Activated naive CD4-positive, alpha-beta T cell (primary cell): ENCODE measurements around the gene SORCS3.

Experiments used
- DNase-seq, 4 experiments: peaks; one replicate each; lab custom pipeline; 2025; lab: John Stamatoyannopoulos, UW

The SORCS3 gene

DNA sequence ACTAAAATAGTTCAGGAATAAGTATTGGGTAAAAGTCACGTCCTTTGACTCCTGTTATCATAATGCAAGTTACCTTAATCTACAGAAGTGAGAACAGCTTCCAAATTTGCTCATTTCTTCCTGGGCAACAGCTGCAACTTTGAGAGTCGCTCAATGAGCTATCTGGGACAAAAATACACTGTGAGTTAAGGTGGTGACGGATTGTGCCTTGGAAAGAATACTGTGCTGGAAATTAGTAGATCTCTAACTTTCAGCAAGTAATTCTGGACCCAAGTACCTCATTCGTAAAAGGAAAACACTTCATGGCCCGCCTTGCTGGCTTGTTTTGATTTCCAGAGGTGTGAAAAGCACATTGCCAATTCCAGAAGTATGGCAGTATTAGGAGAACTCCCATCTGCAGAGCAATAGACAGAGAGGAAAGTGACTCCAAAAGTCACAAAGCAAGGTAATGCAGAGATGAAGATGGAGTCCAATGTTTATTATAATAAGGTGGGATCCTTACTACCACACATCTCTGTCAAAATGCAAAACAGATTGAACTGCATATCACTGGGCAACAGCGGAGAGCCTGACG, 626.0 kb downstream of the SORCS3 start:
- DNase-seq: no peak

DNA sequence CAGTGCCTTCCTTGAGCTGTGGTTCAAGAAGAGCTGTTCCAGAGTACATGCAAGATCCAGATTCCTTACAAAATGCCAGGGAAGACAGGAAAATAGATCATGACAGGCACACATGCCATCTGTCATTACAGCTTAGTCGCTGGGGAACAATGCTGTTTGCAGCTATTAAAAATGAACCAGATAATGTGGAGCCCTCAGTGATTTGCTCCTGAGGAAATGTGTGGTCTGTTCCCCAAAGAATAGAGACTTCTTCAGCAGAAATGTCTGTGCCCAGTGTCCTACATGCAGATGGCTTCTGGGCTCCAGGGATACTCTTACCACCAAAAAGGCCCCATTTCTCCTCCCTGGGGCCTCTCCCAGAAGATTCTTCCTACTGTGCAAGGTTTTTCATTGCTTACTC, 627.9 kb downstream of the SORCS3 start:
- DNase-seq: no peak

DNA sequence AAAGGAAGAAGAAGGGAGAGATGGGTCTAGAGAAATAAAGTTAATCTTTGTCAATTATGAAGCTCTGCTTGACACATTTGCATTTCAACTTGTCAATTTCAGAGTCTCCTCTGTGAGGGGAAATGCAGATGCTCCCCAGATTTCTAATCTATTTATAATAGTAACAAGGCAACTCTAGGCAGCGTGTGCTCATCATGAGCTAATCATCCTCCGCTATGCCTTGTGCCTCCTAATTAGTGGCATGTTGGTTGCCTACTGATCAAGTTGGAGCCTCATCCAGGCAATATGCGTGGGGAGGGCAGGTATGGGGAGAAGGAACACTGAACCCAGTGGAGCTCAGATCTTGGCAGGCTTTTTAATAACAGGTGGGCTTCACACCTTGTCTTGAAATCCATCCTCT, 628.6 kb downstream of the SORCS3 start:
- DNase-seq: no peak

DNA sequence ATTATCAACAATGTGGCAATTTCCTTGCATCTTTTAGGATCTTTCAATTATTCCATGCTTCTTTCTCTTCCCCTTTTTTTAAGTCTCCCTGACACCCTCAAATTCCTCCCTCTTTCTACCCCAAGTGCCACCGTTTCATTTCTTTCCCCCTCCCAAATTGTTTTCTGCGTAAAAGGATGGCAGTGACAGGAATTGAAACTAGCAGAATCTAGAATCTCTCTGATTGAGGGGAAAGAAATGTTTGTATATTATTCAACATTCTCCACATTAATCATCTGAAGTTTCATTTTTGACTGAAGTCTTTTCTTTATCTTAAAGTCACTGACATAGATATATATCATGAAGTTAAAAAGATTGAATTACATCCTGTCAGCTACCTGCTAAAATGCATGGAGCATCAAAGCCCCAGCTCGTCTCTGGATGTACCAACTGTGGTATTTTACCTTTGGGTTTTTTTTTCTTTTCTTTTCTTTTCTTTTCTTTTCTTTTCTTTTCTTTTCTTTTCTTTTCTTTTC, 633.5 kb downstream of the SORCS3 start:
- DNase-seq: no peak

DNA sequence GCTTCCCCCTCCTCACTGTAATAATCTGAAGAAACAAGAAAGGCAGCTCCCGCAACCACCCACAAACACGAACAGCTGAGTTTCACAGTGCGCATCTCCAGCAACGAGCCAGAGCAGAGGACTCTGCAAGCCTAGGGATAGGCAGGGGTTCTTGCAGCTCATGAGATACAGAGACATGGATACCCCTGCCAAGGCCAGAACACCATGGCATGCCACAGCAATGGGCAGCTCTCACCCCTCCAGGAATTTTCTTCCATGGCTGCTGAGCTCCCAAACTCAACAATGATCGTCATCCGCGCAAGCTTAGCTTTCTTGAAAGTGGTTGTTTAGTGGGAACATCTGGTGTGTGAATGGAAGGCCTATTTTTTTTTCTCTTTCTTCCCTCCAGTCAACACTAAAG, 637.3 kb downstream of the SORCS3 start:
- DNase-seq: no peak

DNA sequence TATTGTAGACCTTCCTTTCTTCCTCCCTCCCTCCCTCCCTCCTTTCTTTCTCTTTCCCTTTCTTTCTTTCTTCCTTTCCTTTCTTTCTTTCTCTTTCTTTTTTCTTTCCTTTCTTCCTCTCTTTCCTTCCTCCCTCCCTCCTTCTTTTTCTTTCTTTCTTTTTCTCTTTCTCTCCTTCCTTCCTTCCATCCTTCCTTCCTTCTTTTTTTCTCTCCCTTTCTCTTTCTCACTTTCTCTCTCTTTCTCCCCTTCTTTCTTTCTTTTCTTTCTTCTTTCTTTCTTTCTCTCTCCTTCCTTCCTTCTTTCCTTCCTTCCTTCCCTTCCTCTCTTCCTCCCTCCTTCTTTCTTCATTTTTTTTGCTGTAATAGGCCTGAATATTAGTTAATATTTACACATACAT, 638.0 kb downstream of the SORCS3 start:
- DNase-seq: no peak

DNA sequence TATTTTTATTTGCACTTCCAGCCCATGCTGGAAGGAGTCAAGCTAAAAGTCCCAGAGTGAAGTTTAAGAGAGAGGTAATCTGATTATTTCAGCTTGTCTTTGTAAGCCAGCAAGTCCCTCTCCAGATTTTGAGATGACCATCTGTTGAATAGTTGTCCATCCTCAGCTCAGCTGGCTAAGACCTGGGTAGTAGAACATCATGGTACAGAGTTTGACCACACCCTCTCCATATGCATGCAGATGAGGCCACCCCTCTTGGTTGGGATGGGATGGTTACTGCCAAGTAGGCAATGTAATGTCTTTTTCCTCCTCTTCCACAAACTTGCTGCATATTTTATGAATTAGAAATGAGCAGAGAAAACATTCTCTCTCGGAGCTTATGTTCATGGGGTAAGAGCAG, 639.8 kb downstream of the SORCS3 start:
- DNase-seq: no peak

DNA sequence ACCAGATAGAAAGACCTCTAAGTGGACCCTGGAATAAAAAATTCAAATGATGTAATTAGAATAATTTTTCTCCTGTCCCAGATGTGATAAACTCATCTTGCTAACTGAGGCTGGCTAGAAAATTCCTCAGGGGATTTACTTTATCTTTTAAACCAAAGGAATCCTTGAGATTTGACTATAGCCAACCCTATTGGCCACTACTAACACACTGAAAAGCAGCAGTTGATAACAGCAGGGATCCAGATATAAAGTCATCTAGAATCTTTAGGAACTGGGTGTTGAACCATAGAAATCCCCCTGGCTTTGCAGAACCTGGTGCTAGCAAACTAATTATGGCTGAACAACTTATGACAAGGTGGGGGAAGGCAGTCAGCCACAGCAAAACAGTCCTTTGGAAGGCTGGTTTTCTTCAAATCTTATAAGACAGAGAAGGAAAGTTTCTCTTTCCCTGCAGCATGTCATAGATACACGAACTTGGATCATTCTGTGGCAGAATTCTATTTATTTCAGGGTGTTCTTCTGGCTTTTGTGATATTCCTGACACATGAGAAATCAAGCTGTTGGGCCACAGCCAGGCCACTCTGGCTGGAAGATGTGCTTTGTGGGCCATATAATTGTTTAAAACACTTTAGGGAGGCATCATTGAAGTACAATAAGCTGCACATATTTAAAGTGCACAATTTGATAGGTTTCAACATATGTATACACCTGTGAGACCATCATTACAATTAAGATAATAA, 643.6 kb downstream of the SORCS3 start:
- no peak for DNase-seq

DNA sequence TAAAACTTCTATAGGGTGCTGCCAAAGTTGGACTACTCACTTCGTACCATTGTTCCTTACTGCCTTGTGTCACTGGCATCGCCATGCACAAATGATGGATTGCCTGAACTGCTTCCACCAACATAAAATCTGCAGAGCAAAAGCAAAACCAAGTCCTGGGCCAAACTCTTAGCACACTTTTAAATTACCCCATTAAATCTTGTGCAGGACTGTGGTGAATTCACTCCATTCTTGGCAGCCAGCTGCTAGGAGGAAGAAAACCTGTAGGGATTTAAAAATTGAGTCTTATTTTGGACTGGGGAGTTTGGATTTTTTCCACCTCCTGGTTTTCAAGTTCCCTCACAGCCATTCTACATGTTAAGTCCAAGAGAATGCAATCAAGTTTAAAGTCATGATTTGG, 646.9 kb downstream of the SORCS3 start:
- no peak for DNase-seq

DNA sequence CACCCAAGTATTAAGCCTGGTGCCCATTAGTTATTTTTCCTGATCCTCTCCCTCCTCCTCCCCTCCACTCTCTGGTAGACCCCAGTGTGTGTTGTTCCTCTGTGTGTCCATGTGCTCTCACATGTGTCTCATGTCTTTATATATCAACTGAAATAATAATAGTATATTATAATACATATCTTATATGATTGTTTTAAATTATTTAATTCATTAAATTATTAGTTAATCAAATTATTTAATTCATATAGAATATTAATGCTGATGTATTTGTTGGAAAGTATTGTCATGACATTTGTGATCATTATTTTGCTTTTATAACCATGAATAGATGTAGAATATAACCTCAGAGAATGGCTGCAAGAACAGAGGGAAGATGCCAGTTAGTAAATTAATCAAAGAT, 647.5 kb downstream of the SORCS3 start:
- DNase-seq: no peak

DNA sequence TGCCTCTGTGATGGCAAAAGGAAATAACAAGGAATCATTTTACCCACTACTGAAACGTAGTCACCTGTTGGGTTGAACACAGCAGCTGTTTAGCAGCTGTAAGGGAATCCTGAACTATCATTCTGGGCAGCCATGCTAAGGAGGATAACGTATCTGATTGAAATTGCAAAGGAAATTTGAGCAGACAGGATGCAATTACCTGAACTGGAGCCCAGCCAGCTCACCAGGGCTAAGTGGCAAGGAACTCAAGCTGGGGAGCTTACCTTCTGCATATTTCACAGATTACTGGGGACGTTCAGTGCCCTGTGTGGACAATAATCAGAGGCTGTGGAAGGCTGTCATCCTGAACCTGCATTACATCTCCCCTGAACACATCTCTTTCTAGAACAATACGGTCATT, 650.5 kb downstream of the SORCS3 start:
- no peak for DNase-seq

DNA sequence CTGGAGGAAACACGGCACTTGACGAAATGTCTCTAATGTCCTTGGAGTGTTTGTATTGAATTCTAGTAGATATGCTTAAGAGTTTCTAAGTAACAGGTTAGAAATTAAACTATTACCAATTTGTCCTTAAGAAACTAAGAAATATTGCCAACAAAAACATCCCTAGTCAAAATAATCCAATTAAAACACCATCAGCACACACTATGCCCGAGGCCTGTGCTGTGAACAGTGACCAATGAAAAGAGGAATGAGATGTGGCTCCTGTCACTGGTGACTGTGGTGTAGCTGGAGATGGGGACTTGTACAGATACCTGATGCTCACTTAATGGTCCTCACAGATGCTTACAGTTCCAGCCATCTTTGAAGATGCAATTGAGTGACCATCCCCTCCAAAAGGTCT, 651.1 kb downstream of the SORCS3 start:
- DNase-seq: no peak
